Forelimb muscle (tissue), 1 donor: Measurements from ENCODE around the gene BMAL1. TPM values are rescaled to one million over a fixed set of nuclear protein-coding genes. Genes with fewer than 3 reads are reported as not detected.
"Not testable (repeated sequence)": the region's sequence is repeated elsewhere in the genome, so short reads cannot be mapped to it uniquely, and the experiment has no call there.

Experiments
- DNase-seq: peaks from one replicate; pipeline ENCODE4 v3.0.0-alpha.2; 2013; ENCODE audit warnings: low read depth
- polyA plus RNA-seq: library from polyadenylated mRNA; unstranded; fragments of 120-200 nt; gene quantifications from one replicate; pipeline ENCODE4 v1.2.1, GENCODE V29; 2013; ENCODE audit not compliant: insufficient read length

Gene BMAL1
- 12.1 TPM for polyA plus RNA-seq

DNA sequence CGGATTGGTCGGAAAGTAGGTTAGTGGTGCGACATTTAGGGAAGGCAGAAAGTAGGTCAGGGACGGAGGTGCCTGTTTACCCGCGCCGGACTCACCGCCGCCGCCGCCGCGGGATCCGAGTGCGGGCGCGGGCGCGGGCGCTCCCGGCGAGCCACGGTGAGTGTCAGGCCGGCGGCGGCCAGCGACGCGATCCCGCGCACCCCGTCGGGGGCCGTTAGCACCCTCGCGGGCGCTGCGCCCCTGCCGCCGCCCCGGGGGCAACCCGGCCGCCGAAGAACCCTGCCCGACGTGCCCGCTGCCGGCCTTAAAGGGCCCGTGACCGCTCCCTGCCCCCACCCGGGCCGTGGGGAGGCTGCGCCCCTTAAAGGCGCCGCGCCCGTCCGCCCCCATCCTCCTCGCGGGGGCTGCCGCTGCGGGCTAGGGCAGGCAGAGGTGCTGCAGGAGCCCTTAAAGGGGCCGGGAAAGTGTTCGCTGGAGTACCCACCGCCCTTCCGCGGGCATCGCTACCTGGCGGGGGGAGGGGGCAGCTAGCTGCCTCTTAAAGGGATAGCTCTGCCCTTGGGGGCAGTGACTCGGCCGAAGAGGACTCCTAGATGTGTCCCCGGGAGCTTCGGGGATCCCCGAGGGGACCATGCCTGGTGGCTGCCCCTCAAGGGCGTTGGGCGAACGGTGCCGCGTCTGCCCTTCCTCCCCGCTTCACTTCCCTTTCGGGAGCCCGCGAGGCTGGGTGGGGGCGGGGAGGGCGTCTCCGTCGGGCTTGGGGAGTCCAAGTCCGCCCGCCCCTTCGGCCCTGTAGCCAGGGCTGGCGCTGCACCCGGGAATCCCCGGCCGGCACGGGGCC lies at the start of gene BMAL1:
Gene BMAL1, plus strand, starts transcription at position 23 of the 841 bp plus-strand sequence. CDS start 76,519 bp downstream, outside the sequence.
- DNase-seq = no peak

DNA sequence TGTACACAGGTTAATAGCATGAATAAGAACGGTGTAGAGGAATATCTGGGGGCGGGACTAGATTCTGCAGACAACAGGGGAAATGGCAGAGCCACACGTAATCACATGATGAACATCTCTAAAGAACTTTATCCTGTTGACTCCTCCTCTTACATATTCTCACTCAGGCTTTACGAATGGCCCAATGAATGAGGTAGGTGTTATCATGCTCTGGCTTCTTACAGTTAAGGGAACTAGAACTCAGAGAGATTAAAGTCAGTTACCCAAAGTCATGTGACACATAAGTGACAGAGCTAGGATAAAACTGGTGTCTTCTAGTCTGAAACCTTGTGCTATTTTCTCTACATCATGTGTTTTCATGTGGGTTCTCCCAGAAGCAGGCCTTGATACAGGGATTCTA lies 49.0 kb upstream of the BMAL1 start:
- no peak for DNase-seq

DNA sequence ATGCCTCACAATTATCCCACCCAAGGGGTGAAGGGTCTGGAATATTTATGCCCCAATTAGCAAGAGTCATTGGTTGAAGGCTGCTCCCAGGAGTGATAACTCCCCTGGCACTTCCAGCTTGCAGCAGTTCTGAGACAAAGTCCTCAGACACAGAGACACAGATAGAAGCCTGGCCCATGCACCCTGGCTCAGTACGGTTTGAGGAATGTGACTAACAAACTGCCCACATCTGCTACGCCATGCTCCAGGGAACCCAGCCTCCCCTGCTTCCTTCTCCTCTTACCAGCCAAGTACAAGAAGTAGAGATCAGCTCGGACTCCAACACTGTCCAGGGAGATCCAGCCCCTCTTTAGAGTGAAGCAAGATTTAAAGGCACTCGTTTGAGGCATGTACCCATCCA lies 48.5 kb upstream of the BMAL1 start:
- DNase-seq = no peak

DNA sequence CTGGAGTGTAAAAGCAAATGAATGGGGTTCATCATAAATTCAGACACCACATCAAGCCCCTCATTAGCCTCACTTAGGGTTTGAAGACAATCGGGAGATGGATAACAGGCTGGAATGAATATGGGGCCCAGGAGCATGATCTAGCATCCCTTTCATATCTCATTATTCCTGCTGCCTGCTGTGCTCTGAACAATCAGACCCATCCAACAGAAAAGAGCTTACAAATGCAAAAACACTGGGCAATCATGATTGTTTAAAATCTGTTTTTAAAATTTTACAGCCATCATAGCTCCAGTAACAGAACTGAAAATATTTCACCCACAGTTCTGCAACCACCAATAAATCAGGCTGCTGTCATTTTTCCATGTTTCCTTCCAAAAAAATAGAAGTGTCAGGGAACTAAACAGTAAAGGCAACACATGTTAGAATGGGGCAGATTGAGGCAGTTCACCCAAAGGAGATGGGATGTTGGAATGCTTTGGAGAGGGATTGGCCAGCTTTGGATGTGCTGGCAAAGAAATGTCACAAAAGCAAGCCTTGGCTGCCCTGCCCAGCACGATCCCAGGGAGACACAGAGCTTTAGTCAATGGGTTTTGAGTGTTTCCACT lies 47.8 kb upstream of the BMAL1 start:
- DNase-seq = peak; percentile 47

DNA sequence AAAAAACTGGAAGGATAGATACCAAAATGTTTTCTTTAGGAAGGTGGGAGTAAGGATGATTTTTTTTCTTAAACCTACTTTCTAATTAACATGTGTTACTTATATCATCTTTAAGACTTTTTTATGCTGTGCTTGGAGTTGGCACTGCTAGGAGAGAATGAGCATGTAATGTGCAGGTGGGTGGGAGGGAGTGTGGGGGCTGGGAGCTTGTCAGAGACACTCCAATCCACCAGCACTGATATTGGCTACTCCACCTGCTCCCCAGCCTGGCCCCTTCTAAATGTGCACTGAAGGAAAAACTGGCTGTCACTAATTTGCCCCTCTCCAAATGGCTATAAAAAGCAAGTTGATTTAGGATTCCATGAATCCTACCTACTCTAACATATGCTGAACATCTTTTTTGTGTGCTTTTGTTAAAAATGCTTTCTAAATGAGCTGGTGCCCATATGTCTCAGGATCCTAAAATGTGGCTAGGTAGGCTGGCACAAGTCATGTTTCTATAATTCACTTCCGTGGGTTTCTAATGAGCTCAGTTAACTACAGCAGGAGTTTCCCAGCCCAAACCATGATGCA lies 44.3 kb upstream of the BMAL1 start:
- DNase-seq = no peak

DNA sequence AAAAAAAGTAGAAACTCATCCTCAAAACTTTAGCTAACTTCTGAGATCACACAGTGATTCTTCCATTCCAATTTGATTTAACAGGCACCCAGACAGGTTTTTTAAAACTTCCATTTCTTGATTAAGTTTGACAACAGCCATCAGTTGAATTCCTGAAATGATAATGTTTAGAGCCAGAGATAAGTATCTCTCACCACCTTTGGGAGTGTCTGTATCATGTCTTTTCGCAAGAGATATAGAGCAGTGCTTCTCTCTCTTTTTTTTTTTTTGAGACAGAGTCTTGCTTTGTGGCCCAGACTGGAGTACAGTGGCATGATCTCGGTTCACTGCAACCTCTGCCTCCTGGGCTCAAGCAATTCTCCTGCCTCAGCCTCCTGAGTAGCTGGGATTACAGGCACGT lies 41.7 kb upstream of the BMAL1 start:
- DNase-seq = no peak

DNA sequence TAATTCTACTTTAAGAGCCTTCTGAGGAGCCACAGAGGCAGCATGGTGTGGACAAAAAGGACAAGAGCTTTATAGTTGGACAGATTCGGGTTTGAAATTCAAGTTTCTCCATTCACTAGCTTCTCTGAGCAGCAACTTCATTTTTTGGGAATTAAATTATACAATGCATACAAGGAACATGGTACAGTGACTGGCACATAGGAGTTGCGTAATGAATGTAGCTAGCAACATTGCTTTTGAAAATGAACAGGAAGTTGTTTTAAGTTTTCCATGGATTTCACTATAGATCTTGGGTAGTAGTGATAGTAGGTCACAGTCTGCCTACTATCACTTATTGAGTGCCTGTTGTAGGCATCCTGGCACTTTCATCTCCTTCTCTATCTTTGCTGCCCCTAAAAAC lies 41.0 kb upstream of the BMAL1 start:
- no peak for DNase-seq

DNA sequence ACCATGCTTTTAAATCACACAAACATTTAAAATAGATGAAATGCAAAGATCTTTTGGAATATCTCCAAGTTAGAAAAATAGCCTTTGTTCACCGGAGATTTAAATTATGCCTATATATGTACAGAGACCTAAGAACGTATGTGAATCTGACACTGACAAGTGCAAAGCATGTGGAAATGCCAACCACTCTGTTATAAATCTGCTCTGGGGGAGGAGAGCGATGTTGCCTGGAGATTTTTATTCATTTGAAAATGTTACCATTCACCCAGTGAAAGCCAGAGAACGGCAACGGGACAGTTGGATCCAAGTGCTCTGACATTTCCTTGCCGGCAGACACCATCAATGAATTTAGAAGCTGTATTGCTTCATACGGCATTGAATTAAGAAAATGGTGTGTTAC lies 39.8 kb upstream of the BMAL1 start:
- no peak for DNase-seq

DNA sequence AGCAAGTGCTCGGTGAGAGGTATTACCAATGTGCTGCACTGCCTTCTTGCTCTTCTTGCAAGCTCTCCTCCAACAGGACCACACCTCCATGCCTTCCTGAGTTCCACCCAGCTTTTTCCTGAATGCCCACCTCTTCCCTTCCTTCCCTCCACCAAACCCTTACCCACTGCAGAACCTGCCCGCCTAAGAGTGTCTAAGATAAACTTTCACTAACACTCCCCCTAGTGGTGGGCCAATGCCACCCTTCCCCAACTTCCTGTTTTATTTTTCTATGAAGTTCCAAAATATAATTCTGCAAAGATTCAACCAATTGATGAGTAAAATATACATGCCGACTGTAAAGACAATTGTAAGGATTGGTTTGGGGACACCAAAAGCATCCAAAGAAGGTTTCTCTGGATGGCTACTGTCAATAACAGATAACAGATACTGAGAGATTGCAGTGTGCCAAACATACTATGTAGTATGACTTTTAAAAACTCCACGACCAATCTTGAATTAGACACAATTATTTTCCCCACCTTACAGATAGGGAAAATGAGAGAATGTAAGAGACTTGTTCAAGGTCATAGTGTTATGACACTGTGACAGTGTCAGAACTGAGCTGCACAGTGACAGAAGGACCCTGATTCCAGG lies 38.6 kb upstream of the BMAL1 start:
- no peak for DNase-seq

DNA sequence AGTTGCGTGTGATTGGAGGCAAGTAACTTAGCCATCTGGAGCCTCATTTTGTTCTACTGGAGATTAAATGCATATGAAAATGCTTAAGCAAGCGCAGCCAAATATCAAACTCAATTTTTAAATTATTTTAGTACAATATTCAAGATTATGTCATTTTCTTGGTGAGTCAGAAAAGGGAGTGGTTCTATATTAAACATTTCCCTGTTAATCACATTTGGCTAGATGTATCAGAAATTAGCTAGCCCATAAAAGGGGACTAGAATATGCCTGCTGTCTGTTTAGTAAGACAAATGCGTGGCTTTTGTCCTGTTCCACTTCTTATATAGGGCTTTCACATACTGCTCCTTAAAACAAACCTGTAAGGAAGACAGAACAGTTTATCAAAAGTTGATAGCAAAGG lies 35.0 kb upstream of the BMAL1 start:
- DNase-seq = no peak

DNA sequence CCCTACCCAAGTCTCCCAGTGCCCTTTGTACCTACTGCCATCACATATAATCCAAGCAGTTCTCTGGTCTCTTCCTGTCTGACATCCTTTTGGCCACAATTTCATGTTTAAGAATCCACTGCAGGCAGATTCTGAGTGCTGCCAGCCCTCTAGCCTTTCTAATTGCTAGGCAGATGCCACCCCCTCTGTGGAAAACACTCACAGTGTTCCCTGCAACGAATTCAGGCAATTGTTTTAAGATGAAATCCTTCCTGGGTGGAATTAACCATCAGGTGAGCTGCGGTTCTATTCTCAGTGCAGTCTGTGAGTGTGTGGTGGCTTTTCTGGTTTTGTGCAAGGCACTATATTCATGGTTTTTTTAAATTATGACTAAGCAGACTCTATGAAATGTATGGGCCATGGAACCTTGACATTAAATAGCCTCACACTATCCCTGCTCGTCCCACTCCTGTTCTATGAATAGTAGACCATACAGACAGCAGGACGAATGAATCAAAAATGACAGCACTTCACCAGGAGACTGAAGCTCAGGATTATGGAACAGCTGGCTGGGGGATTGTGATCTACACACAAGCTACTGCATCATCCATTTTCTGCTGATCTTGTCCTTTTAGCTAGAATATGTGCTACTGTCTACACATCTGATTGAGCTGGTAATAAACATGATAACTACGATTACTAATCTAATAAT lies 29.8 kb upstream of the BMAL1 start:
- DNase-seq = no peak

DNA sequence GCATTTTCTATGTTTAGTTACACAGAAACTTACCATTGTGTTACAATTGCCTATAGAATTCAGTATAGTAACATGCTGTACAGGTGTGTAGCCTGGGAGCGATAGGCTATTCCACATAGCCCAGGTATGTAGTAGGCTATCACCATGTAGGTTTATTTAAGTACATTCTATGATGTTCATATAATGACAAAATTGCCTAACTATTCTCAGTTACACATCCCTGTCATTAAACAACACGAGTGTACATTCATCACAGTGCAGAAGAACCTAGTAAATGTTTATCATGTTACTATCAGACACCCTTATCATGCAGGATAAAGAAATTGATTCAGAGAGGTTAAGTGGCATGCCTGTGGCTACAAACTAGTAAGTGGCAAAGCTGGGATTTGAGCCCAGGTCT lies 28.4 kb upstream of the BMAL1 start:
- DNase-seq = no peak

DNA sequence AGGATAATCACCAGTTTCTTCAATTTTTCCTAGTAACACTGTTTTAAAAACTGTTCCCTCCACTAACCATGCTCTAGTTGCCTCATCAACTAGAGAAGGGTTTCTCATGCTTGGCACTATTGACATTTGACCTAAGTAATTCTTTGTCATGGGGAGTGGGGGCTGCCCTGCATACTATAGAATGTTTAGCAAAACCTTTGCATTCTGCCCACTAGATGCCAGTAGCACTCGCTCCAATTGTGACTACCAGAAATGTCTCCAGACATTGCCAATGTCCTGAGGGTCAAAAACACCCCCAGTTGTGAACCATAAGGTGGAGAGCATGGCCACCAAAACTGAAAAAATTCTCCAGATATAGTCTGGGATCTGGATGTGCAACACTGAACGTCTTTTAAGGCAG lies 27.6 kb upstream of the BMAL1 start:
- DNase-seq = no peak

DNA sequence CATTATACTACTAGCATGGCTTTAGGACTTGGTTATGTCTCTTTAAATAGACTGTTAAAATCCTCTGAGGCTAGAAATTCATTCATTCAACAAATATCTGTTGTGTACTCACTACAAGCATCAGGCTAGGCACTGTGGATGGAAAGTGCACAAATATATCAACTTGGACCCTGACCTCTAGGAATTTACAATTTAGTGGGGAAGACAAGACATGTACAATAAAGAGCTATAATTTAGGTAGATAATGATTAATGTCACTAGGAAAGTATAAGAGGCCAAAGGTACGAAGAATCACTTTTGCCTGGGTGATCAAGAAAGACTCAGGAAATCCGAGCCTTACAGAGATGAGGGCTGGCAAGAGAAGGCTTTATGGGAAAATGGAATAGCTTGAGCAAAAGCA lies 25.6 kb upstream of the BMAL1 start:
- no peak for DNase-seq

DNA sequence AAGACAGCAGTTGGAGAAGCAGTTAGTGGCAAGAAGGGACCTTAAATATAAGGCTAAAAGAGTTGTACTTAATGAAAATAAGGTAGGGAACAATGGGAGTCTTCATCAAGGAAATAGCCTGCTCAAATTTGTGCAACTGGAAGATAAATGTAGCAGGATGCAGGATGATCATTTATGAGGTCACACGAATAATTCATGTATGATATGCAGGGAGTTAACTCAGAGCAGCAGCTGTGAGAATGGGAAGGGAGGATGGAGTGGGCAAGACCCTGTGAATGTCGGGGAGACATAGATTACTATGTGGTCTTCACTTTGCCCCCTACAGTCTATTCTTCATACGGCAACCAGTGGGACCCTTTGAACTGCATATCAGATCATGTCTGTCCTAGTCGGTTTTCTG lies 25.2 kb upstream of the BMAL1 start:
- DNase-seq = no peak

DNA sequence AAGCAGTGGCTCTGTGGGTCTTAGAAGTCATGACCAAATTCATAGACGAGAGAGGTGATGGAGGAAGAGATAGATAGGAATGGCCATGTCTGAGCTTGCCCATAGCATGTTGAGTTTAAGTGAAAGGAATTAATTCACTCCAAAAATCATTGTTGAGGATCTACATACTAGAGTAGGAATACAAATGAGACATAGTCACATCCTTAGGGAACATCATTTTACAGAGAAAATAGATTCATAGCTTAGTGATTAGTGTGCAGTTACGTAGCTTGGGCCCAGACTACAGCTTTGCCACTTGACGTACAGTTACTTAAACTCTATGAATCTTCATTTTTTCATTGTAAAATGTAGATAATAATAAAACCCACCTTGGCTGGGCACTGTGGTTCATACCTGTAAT lies 21.4 kb upstream of the BMAL1 start:
- DNase-seq = no peak

DNA sequence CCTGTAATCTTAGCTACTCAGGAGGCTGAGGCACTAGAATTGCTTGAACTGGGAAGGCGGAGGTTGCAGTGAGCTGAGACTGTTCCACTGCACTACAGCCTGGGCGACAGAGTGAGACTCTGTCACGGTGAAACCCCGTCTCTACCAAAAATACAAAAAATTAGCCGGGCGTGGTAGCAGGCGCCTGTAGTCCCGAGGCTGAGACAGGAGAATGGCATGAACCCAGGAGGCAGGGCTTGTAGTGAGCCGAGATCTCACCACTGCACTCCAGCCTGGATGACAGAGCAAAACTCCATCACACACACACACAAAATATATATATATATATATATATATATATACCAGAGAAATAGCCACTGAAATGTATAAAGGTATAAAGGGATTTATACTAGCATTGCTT lies 19.5 kb upstream of the BMAL1 start:
- not testable (repeated sequence) for DNase-seq

DNA sequence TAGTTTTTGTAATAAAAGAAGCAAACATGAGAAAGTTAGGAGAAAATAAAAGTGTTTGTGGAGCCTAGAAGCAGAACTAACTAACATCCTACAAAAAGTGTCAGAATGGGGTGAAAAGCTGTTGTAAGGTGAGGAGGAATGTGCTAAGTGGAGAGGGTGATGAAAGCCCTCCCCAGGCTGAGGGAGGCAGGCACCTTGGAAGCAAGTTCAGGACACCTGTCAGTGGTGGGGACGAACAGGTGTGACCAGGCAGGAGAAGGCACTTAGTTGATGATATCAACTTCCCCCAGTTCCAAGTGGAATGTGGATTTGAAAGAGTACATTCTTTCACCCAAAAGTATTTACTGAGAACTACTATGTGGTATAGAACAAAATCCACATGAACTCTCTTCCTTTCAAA lies 18.7 kb upstream of the BMAL1 start:
- DNase-seq = no peak

DNA sequence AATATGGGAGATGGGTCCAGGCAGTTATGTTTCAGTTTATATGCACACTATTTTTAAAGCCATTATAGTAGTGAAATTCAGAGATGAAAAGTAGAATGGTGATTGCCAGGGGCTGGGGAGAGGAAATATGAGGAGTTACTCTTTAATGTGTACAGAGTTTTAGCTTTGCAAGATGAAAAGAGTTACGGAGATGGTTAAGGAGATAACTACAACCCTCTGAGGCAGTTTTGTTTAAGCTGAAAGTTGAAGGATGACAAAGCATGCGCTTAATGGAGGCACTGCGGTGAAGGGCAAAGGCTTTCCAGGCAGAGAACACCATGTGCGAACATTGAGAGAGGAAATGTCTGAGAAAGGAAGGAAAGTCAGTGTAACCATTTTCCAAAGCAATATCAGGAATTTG lies 18.2 kb upstream of the BMAL1 start:
- no peak for DNase-seq

DNA sequence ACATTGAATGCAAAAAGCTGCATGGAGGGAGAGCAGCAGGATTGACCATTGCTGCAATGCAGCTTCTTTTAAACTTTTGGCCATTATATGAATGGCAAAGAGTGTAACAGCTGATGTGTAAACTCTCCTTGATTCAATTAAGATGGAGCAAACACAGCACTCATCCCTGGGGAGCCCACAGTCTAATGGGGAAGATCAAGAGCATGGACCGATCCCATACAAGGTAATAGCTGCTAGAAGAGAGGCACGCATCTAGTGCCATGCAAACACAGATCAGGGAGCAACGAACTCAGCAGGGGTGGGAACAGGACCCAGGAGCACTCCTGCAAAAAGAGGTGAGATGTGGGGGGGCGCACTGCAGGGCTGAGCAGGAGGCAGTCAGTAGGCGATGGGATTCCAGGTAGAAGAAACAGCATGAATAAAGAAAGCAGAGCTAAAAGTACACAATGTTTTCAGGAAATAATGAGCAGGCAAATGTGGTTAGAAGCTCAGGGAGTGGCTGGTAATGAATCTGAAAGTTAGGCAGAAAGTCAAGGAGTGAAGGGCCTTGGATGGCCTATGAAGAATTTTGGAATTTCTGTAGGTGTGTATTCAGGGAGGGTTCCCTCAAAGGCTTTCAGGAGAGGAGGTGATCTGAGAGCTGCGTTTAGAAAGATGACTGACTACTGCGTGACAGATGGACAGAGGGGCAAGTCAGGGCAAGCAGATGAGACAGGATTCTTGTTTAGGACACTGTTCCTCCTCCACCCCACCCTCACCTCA lies 17.2 kb upstream of the BMAL1 start:
- DNase-seq = no peak

DNA sequence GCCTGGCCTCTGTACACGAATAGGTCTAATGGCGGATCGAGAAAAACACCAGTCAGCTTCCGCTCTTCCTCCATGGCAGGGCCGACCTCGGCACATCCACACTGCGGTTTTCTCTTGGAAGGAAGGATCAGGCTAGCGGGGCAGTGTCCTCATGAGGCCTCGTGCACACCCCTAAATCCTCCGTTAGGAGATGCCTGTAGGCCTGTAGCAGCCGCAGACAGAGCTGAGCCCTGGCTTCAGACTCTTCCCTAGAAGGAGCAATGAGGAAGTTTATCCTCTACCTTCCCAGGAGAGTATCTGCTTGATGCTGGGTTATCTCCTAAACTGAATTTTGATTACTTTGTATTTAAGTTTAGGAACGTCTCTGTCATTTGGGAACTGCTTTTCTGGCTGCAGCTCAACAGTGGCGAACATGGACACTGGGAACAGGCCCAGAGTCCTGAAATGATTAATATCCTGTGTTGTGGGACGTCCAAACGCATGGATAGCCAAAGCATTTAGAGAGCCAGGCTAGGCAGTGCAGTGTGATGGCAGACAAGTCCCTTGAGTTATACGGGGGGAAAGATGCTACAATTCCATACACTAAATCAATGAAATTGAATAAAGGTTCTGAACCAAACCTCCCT lies 16.5 kb upstream of the BMAL1 start:
- no peak for DNase-seq
